ELF-1 (cell line): ENCODE data around the gene SNX20.

Source experiments
- DNase-seq: peaks from one replicate; pipeline ENCODE4 v3.0.0-alpha.2; 2016; ENCODE audit warnings: low read depth, low spot score

The SNX20 gene, protein sequence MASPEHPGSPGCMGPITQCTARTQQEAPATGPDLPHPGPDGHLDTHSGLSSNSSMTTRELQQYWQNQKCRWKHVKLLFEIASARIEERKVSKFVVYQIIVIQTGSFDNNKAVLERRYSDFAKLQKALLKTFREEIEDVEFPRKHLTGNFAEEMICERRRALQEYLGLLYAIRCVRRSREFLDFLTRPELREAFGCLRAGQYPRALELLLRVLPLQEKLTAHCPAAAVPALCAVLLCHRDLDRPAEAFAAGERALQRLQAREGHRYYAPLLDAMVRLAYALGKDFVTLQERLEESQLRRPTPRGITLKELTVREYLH

DNA sequence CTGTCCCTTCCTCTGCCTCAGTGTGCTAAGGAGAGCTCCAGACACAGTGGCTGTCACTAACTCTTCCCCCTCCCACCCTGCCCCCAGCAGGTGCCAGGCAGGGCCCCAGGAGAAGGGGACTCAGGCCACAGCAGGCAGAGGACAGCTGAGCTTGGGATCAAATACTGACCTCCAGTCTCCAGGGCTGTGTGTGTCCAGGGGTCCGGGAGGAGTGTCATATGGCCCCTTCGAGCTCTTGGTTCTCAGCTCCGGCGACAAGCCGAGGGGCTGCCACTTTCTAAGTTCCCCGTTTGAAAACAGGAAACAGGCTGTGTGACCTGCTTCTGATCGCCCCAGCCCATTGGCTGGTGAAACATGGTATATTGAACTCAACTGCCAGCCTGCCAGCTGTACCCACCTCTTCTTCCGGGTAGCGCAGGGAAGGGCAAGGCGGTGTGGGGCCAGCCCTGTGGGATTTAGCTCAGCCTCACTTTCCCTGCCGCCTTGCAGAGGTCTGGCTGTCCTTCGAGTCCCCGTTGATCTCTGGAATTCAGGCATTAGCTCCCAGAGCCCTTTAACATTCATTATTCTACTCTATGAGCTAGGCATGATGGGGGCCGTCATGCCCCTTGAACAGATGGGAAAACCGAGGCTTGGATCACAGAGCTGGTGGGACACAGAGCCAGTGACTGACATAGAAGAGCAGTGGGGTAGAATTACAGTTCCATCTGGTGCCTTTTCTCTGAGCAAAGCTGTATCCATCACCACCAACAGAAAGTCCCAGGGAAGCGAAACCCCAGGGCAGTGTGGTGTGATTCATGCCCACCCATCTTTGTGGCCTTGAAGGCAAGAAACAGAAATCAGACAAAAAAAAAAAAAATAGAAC lies at the start of gene SNX20:
SNX20 (minus strand) TSS at position 292 of the 865 bp plus-strand sequence. CDS start 3,786 bp downstream, outside the sequence.
- no peak for DNase-seq

DNA sequence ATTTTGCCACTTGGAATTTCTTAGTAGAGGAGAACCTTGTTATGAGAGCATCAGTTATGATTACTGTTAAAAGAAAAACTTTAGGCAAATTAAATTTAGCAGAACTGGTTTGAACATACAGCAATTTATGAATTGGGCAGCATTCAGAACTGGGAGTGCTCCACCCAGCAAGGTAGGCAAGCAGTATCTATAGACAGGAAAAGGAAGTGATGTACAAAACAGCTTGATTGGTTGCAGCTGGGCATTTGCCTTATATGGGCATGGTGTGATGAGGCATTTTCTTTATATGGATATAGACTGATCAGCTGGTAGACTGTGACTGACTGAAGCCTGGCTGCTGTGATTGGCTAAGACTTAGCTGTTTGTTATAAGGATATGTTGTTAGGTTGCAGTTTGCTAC lies 43.2 kb upstream of the SNX20 start:
- no peak for DNase-seq

DNA sequence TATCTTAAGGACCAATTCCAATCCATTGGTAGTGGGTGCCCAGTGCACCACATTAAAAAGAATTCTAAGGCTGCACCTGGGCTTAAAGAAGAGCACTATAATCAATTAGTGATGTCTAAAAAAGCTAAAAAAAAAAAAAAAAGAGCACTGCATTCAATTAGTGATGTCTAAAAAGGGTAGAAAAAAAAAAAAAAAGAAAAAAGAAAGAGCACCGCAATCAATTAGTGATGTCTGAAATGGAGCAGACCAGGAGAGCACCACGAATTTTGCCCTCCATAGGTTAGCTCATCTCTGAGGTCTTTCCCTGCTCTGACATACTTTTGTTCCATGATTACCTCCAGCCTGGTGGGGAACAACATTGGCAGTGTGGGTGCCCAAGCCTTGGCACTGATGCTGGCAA lies 41.8 kb upstream of the SNX20 start:
- no peak for DNase-seq

DNA sequence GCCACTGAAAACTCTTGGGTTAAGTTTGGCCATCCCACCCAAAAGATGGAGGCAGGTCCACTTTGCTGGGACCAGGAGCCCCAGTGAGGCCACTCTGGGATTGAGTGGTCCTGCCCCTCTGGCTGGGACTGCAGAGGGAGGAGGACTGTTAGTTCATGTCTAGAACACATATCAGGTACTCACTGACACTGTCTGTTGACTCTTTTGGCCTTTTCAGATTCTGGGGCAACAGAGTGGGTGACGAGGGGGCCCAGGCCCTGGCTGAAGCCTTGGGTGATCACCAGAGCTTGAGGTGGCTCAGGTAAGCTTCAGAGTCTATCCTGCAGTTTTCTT lies 41.3 kb upstream of the SNX20 start:
- no peak for DNase-seq

DNA sequence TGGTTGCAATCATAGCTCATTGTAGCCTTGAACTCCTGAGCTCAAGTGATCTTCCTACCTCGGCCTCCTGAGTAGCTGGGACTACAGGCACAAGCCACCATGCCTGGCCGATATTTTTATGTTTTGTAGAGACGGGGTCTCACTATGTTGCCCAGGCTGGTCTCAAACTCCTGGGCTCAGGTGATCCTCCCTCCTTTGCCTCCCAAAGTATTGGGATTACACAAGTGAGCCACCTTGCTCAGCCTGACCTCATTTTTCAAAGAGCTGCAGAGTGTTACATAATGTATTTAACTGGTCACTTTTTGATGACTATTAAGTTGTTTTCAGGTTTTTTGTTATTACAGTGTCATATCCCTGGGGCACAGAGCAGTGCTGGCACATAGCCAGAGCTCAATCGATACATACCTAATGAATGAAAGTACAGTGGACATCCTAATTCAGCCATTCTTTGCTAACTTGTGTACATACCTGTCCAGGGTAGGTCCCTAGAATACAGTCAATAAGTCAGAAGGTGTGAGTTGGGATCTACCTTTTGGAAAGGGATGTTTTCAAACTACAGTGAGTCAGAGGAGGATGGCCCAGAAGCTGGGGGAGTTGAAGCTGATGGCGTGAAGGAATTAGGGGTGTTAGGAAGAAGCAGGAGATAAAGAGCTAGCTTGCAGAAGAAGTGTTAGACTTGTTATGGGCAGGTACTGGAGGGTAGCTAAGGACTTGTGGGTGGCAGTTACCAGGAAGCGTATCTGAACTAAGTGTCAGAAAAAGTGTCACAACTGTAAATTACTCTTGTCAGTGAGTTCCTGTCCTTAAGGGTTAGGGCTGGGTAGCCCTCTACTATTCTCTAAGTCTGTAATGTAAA lies 40.7 kb upstream of the SNX20 start:
- no peak for DNase-seq

DNA sequence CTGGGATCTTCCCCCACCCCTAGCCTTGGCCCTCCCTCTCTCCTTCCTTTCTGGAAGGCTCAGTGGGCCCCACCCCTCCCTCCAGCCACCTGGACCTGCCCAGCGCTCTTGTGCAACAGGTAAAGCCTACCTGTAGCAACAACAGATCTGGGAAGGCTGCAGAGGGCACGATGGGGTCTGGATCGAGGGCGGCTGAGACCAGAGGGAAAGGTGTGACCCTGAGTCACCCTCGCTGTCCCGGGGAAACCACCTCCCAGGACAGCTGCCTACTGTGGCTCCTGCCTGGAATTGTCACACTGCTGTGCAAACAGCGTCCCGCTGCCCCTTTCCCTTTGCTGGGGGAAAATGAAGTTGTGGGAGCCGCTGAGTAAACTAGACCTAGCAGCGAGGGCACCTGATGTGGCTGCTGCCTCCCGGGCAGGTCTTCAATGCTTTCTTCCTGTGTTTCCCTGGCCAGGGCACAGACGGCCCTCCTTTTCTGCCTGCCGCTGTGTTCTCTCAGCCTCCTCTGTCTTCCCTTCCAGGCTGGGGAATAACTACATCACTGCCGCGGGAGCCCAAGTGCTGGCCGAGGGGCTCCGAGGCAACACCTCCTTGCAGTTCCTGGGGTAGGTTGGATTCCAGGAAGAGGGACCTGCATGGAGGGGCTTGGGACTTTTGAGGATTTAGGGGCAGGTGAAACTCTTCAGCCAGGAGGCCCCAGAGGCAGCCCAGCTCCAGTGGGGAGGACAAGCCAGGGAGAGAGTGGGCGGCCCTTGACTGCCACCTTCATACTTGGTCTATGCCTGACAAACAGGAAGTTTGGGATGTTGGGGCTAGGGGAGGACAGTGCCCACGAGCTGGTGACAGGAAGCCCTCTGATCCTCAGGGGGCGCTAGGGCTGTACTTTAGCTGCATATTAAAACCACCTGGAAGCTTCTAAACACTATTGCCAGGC lies 38.6 kb upstream of the SNX20 start:
- DNase-seq, result peak; percentile 33

DNA sequence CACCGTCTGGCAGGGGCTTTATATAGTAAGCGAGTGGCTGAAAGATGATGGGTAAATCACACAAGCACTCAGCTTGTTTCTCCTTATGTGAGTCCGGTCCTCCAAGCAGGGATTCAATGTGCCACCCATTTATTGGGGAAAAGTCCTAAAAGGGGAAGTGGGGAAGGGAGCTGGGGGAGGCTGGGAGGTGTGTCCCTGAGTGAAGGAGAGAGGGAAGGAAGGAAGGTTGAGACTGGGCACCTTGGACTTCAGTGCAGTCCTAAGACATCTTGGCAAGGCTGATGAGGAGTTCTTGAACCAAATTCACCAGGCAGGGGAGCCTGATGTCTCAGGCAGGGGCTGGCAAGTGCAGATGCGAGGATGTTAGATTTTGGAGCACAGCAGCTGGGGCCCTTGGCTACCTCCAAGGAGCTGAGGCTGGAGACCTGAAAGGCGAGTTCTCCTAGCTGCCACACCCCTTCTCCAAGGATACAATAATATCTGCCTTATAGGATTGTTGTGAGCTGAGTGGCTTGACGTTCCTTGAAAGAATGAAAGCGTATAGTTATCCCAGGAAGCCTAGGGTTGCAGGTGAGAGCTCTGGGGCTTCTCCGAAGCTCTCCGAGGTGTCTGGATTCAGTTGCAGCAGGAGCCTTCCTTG lies 37.8 kb upstream of the SNX20 start:
- no peak for DNase-seq

DNA sequence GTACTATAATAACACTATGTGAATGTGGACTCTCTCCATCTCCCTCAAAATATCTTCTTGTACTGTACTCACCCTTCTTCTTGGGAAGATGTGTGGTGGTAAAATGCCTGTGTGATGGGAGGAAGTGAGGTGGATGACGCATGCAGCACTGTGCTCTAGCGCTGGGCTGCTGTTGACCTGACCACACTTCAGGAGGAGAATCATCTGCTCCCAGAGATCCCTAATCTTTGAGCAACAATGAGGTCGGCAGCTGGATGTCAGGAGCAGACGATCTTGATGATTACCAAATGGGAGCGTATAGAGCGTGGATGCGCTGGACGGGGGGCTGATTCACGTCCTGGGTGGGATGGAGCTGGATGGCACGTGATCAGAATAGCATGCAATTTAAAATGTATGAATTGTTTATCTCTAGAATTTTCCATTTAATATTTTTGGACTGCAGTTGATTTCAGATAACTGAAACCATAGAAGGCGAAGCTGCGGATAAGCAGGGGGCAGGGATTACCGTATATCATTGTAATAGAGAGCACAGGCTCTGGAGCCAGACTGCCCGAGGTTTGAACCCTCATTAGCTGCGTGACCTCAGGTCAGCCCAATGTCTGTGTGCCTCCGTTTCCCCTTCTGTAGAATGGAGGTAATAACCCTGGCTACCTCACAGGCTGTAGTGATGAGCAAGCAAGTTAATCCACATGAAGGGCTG lies 37.1 kb upstream of the SNX20 start:
- no peak for DNase-seq

DNA sequence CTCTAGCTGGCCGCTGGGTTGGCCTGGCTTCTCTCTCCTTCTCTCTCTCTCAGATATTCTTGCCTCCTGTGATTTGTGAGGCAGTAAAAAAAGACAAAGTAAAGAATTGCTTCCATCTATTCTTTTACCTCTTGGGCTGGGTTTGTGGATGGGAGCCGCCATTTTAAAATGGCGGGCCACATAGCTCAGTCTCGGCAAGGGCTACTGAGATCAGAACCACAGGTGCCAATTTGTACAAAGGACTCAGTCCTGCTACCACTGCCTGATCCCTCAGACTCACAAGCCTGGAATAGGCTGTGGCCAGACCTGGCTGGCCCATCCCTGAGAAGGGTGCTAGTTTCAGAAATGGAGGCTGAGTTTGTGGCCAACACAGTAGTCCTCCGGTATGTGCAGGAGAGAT lies 36.4 kb upstream of the SNX20 start:
- no peak for DNase-seq

DNA sequence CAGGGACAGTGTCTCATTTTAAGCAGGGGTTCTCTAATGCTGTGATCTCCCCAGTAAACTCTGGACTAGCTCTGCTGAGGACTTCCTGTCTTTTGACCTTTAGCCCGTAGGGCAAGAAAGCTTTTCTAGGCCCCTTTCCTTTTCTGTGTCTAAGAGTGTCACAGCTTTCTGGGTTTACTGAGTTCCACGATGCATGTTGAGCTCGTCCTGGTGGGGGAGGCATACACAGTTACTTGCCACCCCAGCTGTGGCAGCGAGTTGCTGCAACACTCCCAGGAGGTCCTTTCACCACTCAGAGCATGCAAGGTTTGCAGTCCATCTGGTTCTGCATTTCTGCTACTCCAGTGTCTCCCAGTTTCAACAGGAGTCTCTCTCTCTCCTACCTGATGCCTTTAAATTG lies 36.0 kb upstream of the SNX20 start:
- DNase-seq, result no peak

DNA sequence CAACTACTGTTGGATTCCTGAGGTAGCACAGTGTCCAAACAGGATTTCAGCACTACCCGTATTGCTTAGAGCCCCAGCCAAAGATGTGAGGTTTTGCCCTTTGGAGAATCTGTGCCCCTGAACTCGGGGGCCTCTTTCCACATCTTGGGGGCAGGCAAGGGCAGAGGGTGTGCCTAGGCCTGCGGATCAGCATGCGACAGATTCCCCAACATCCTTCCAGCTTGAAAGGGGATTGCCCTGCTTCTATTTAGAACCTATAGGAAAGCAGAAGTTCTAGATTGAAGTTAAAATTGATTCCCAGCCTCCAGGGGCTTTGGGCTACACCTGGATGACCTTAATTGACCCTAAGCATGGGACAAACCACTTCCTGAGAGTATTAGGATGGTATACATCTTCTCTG lies 31.8 kb upstream of the SNX20 start:
- no peak for DNase-seq

DNA sequence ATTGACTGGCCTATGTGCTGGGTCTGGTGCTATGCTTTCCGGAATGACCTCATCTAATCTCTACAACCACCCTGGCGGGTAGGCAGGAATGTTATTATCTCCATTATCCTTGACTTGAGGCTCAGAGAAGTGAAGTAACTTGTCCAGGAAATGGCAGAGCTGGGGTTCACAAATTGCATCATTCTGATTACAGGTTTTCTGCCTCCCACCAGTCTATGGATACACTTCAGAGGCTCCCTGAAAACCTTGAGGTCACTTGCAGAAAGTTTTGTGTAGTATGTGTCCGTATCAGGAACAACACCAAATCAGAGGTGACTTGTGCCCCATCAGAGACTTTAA lies 31.4 kb upstream of the SNX20 start:
- DNase-seq, result no peak

DNA sequence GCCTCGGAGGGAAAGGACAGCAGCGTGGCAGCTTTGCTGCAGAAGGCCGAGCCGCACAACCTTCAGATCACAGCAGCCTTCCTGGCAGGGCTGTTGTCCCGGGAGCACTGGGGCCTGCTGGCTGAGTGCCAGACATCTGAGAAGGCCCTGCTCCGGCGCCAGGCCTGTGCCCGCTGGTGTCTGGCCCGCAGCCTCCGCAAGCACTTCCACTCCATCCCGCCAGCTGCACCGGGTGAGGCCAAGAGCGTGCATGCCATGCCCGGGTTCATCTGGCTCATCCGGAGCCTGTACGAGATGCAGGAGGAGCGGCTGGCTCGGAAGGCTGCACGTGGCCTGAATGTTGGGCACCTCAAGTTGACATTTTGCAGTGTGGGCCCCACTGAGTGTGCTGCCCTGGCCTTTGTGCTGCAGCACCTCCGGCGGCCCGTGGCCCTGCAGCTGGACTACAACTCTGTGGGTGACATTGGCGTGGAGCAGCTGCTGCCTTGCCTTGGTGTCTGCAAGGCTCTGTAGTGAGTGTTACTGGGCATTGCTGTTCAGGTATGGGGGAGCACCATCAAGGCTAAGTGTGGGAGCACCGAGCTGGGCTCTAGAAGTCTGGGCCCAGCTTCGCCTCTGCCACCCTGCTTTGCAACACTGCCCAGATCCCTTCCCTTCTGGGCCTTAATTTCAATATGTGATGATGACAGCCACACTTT lies 30.9 kb upstream of the SNX20 start:
- DNase-seq, result no peak

DNA sequence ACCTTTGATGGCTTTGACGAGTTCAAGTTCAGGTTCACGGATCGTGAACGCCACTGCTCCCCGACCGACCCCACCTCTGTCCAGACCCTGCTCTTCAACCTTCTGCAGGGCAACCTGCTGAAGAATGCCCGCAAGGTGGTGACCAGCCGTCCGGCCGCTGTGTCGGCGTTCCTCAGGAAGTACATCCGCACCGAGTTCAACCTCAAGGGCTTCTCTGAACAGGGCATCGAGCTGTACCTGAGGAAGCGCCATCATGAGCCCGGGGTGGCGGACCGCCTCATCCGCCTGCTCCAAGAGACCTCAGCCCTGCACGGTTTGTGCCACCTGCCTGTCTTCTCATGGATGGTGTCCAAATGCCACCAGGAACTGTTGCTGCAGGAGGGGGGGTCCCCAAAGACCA lies 29.9 kb upstream of the SNX20 start:
- no peak for DNase-seq

DNA sequence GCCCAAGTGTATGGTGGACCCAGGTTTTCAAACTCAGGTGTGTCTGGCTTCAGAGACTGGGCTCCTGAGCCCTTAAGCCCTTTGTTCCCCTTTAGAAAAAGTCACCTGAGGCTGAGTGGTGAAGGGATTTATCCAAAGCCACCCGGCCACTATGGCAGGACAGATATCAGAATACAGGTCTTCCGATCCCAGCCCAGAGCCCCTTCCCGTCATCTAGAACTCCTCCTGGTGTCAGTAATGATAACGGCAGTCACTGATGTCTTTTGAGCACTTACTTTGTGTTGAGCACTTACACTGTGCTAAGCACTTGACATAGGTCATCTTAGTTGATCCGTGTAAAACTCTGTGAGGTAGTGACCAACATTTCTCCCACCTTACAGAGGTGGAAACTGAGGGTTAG lies 28.9 kb upstream of the SNX20 start:
- DNase-seq, result no peak

DNA sequence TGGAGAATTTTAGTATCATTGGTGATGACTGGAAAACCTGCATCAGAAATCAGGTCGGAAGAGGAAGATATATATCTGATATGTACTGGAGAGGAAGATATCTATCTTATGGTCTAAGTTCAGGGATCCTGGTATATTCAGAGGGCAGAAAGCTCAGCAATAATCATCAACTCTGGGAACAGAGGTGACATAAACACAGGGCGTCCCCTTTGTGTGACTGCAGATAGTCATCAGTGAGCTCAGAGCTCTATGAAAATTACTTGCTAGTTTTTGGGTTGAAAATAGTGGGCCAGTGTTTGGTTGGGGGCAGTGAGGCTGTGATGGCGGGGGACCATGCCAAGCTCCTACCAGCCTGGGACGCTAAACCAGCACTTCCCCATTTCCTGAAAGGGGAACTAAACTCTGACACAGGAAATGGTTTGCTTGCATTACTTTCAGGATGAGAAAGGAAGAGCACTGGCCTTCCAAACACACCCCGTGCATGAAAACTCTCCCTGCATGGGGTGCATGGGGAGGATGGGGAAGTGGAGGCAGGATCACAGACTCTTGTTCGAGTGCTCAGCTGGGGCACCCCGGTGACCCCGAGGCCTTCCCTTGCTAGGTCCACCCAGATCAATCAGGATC lies 28.1 kb upstream of the SNX20 start:
- no peak for DNase-seq

DNA sequence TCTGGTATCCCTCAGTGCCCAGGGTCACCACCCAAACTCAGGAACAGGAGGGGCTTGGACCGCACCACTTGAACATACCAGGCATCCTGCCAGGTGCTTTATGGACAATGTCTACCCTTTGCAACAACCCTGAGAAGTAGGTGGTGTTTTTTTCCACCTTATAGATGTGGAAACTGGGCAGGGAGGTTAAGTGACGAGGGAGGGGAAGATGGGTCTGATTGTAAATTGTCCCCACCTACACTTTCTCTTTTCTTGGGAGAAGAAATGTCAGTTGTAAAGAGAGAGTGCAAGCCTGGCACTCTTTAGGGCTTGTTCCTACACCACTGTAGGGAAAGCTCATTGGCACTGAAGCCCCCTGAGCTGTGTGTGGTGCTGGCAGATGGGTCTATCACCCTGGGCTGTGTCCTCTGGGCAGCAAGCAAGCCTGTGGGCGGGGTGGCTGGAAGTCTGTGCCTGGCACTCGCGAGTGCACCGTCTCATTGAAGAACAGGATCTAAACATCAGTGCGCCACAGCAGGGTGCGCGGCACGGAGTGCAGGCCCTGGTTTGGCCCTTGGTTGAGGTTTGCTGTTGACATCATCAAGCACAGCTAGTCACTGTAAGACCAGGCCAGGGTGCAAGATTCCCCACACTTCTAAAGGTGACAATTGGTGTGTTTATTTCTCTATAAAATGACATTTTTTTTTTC lies 27.4 kb upstream of the SNX20 start:
- DNase-seq, result no peak

DNA sequence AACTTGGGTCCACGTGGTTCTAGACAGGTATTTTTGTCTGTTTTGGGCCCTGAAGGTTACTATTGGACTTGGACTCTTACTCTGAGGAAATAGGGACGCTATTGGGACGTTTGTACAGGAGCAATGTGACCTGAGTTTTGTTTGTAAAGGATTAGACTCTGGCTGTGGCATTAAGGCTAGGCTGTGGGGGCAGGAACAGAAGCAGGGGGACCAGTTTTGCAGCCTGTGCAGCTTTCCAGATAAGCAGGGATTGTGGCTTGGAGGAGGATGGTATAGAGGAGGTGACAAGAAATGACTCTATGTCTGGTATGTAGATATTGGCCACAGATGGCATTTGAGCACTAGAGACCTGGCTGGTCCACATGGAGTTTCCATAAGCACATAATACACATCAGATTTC lies 25.1 kb upstream of the SNX20 start:
- DNase-seq, result no peak
